HCT116 (cell line): ENCODE results near the gene IGFN1. TPM values are rescaled to one million over a fixed set of nuclear protein-coding genes. Genes with fewer than 3 reads are reported as not detected.

ENCODE experiments used
- ATAC-seq: fragments of 200-7000 bp; cut with Tn5 transposase; 2 replicates; pipeline ENCODE4 v1.9.1; 2020; ENCODE audit warnings: mild to moderate bottlenecking, moderate library complexity
- BruUV-seq: library from RNA; stranded (reverse); fragments of 400-500 nt; replicated peaks from 2 replicates; lab custom pipeline; 2021; lab: Mats Ljungman, UMichigan
- CTCF ChIA-PET: fragments of 300-600 bp; sonication (Branson Sonifier 250); formaldehyde crosslinking; loops from one replicate; lab custom pipeline; 2021; ENCODE audit warnings: antibody characterized with exemption; lab: Charles Lee
- POLR2A ChIA-PET: fragments of 300-600, 350-600 bp; sonication (Branson Sonifier 250); formaldehyde crosslinking; loops from one replicate; lab custom pipeline; 2021; ENCODE audit warnings: antibody characterized with exemption; lab: Charles Lee
- RAD21 ChIA-PET, 2 experiments: fragments of 300-600 bp; sonication (Branson Sonifier 250); formaldehyde crosslinking; loops; one replicate each; lab custom pipeline; 2023; ENCODE audit warnings: low total read pairs in 2 of 2; ENCODE audit not compliant: uncharacterized antibody in 2 of 2, unreplicated experiment in 2 of 2, low non-redundant PET in 1 of 2; lab: Charles Lee
- DNase-seq: peaks from one replicate; pipeline ENCODE4 v3.0.0-alpha.2; 2010; ENCODE audit warnings: low read depth, low spot score
- H2AFZ ChIP-seq: fragments of 200-600 bp; shearing (Covaris generic), sonication (generic); 2 replicates; pipeline ENCODE4 v1.6.1; 2017; ENCODE audit warnings: low read depth, mixed run types, mixed read lengths, antibody characterized with exemption, low read length; ENCODE audit not compliant: poor library complexity, severe bottlenecking
- H3K27ac ChIP-seq: 2 replicates; pipeline ENCODE4 v1.5.1; 2012; ENCODE audit warnings: low read depth, low read length
- H3K27me3 ChIP-seq: fragments of 200-600 bp; sonication (generic); 2 replicates; pipeline ENCODE4 v1.6.1; 2016; ENCODE audit warnings: mixed run types, low read length, mixed read lengths; ENCODE audit not compliant: insufficient read depth
- H3K36me3 ChIP-seq, 2 experiments: fragments of 200-500 bp in 1 of 2; fragments of 200-600 bp in 1 of 2; sonication (Bioruptor generic) in 1 of 2; sonication (generic) in 1 of 2; 2 replicates each; pipeline versions ENCODE4 v1.5.1 to v1.6.1; 2014 to 2016; ENCODE audit warnings: low read length in 2 of 2, inconsistent platforms in 1 of 2, mixed read lengths in 1 of 2, mixed run types in 1 of 2; ENCODE audit not compliant: insufficient read depth in 2 of 2, control insufficient read depth in 1 of 2
- H3K4me1 ChIP-seq, 2 experiments: fragments of 200-600 bp in 1 of 2; sonication (generic) in 1 of 2; 2 replicates each; pipeline versions ENCODE4 v1.5.1 to v1.6.1; 2012 to 2017; ENCODE audit warnings: low read length in 2 of 2, inconsistent platforms in 1 of 2, mild to moderate bottlenecking in 1 of 2, mixed read lengths in 1 of 2, mixed run types in 1 of 2, moderate library complexity in 1 of 2; ENCODE audit not compliant: insufficient read depth in 2 of 2, control insufficient read depth in 1 of 2
- H3K4me2 ChIP-seq: fragments of 200-600 bp; sonication (generic); 2 replicates; pipeline ENCODE4 v1.6.1; 2017; ENCODE audit warnings: mixed run types, low read length, mixed read lengths
- H3K4me3 ChIP-seq, 2 experiments: fragments of 200-600 bp in 1 of 2; sonication (generic) in 1 of 2; replicated peaks in 1 of 2; 2 replicates each; pipeline ENCODE4 v1.5.1; 2011 to 2016; ENCODE audit warnings: low read length in 2 of 2, control low read depth in 1 of 2, low read depth in 1 of 2, mild to moderate bottlenecking in 1 of 2, mixed read lengths in 1 of 2, mixed run types in 1 of 2
- H3K79me2 ChIP-seq: fragments of 200-600 bp; sonication (generic); 2 replicates; pipeline ENCODE4 v1.6.1; 2017; ENCODE audit warnings: mild to moderate bottlenecking, mixed run types, low read length, moderate library complexity, mixed read lengths; ENCODE audit not compliant: insufficient read depth
- H3K9ac ChIP-seq: fragments of 200-600 bp; sonication (generic); 2 replicates; pipeline ENCODE4 v1.6.1; 2016; ENCODE audit warnings: low read length, mixed read lengths
- H3K9me2 ChIP-seq: fragments of 200-600 bp; sonication (generic), shearing (Covaris generic); 2 replicates; pipeline ENCODE4 v1.6.1; 2017; ENCODE audit warnings: mixed run types, mild to moderate bottlenecking, moderate library complexity; ENCODE audit not compliant: insufficient read depth
- H3K9me3 ChIP-seq, 2 experiments: fragments of 200-500 bp in 1 of 2; fragments of 200-600 bp in 1 of 2; sonication (Bioruptor generic) in 1 of 2; sonication (generic) in 1 of 2; 2 replicates each; pipeline ENCODE4 v1.6.1; 2014 to 2017; ENCODE audit warnings: low read length in 2 of 2, mixed read lengths in 2 of 2, inconsistent platforms in 1 of 2, low read depth in 1 of 2, mild to moderate bottlenecking in 1 of 2, mixed run types in 1 of 2, moderate library complexity in 1 of 2; ENCODE audit not compliant: control insufficient read depth in 1 of 2, insufficient read depth in 1 of 2
- H4K20me1 ChIP-seq: fragments of 200-600 bp; sonication (generic), shearing (Covaris generic); 2 replicates; pipeline ENCODE4 v1.6.1; 2017; ENCODE audit warnings: mixed run types, mild to moderate bottlenecking, moderate library complexity; ENCODE audit not compliant: insufficient read depth
- CBX3 ChIP-seq: IDR thresholded peaks from 2 replicates; pipeline ENCODE4 v1.6.1; 2012; ENCODE audit warnings: low read depth
- CEBPB ChIP-seq: IDR thresholded peaks from 2 replicates; pipeline ENCODE4 v1.6.1; 2012; ENCODE audit warnings: low read depth
- EGR1 ChIP-seq: IDR thresholded peaks from 2 replicates; pipeline ENCODE4 v1.6.1; 2012; ENCODE audit warnings: low read depth
- ELF1 ChIP-seq: IDR thresholded peaks from 2 replicates; pipeline ENCODE4 v1.6.1; 2012; ENCODE audit warnings: low read depth, borderline replicate concordance
- EZH2 ChIP-seq: fragments of 200-600 bp; sonication (generic); IDR thresholded peaks from 2 replicates; pipeline ENCODE4 v1.6.1; 2017; ENCODE audit warnings: antibody characterized with exemption, mixed run types
- EZH2phosphoT487 ChIP-seq: fragments of 200-600 bp; IDR thresholded peaks from 2 replicates; pipeline ENCODE4 v1.6.1; 2018; ENCODE audit warnings: antibody characterized with exemption, borderline replicate concordance
- FOSL1 ChIP-seq: IDR thresholded peaks from 2 replicates; pipeline ENCODE4 v1.6.1; 2012; ENCODE audit warnings: low read depth
- JUND ChIP-seq: IDR thresholded peaks from 2 replicates; pipeline ENCODE4 v1.6.1; 2012
- MAX ChIP-seq: IDR thresholded peaks from 2 replicates; pipeline ENCODE4 v1.6.1; 2012
- POLR2AphosphoS5 ChIP-seq: IDR thresholded peaks from 2 replicates; pipeline ENCODE4 v1.6.1; 2011; ENCODE audit warnings: mild to moderate bottlenecking, low read depth, low read length, moderate library complexity
- RAD21 ChIP-seq: IDR thresholded peaks from 2 replicates; pipeline ENCODE4 v1.6.1; 2012; ENCODE audit warnings: low read depth, mild to moderate bottlenecking
- SP1 ChIP-seq: IDR thresholded peaks from 2 replicates; pipeline ENCODE4 v1.6.1; 2012; ENCODE audit warnings: low read depth
- SRF ChIP-seq: IDR thresholded peaks from 2 replicates; pipeline ENCODE4 v1.6.1; 2012; ENCODE audit warnings: low read depth
- TCF7L2 ChIP-seq: IDR thresholded peaks from 2 replicates; pipeline ENCODE4 v1.7.0; 2011; ENCODE audit warnings: borderline replicate concordance, inconsistent platforms; ENCODE audit not compliant: insufficient read depth, insufficient read length; ENCODE audit errors: extremely low read depth
- YY1 ChIP-seq: IDR thresholded peaks from 2 replicates; pipeline ENCODE4 v1.6.1; 2011; ENCODE audit warnings: low read length, low read depth, moderate library complexity, mild to moderate bottlenecking; ENCODE audit not compliant: insufficient replicate concordance; ENCODE audit errors: extremely low read depth
- ZBTB33 ChIP-seq: IDR thresholded peaks from 2 replicates; pipeline ENCODE4 v1.6.1; 2011; ENCODE audit warnings: mild to moderate bottlenecking, low read length, moderate library complexity; ENCODE audit not compliant: insufficient replicate concordance; ENCODE audit errors: extremely low read depth
- ZFX ChIP-seq: fragments of 450-650 bp; IDR thresholded peaks from 2 replicates; pipeline ENCODE4 v1.6.1; 2017
- intact Hi-C: fragments of 100-400 bp; cut with micrococcal nuclease; formaldehyde crosslinking; loops from 2 replicates; pipeline ENCODE4 v1.10.0; 2022
- total RNA-seq: library from RNA; stranded (reverse); gene quantifications from one replicate; pipeline ENCODE4 v1.2.1, GENCODE V29; 2021; ENCODE audit not compliant: unreplicated experiment
- TF ChIP-seq, protein P1 (sequence below), 3 experiments: fragments of 200-600 bp in 1 of 3; sonication (generic) in 1 of 3; IDR thresholded peaks in 2 of 3; conservative IDR thresholded peaks in 1 of 3; 2 replicates each; pipeline ENCODE4 v1.5.1; 2012 to 2017; ENCODE audit warnings: low read depth in 2 of 3, low read length in 2 of 3, antibody characterized with exemption in 1 of 3, borderline replicate concordance in 1 of 3, control low read depth in 1 of 3, mild to moderate bottlenecking in 1 of 3, mixed read lengths in 1 of 3, mixed run types in 1 of 3, moderate library complexity in 1 of 3; ENCODE audit not compliant: insufficient read depth in 1 of 3
- TF ChIP-seq, protein P2 (sequence below): IDR thresholded peaks from 2 replicates; pipeline ENCODE4 v1.6.1; 2012; ENCODE audit warnings: low read depth

The IGFN1 gene
- total RNA-seq, 1 experiment from 2014 or later: not detected

DNA sequence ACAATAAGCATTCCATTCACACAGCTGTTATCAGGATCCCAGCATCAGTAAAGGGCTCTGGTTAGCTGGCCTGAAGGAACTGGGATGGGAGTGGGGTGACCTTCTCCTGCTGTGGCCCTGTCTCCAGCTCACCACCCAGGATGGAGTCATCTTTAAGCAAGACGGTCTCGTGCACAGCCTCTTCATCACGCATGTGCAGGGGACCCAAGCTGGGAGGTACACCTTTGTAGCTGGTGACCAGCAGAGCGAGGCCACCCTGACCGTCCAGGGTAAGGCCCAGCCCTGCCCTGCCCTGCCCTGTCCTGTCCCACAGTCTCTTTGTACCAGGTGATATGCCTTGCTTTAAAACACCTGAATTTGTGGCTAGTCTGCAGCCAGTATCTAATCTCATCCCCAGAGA is 24.3 kb downstream of the IGFN1 start:
- DNase-seq: no peak
- peak; percentile 18; the same call in 1 of the 2 replicates for ATAC-seq
- TF ChIP-seq JUND (no peak), ZFX (no peak), EZH2 (no peak), CBX3 (no peak), ZBTB33 (no peak), MAX (no peak), SRF (no peak), FOSL1 (no peak), RAD21 (no peak), POLR2AphosphoS5 (no peak), EGR1 (no peak), SP1 (no peak), EZH2phosphoT487 (no peak), CEBPB (no peak), TCF7L2 (no peak), YY1 (no peak), ELF1 (no peak)
- TF ChIP-seq, protein P1, sequence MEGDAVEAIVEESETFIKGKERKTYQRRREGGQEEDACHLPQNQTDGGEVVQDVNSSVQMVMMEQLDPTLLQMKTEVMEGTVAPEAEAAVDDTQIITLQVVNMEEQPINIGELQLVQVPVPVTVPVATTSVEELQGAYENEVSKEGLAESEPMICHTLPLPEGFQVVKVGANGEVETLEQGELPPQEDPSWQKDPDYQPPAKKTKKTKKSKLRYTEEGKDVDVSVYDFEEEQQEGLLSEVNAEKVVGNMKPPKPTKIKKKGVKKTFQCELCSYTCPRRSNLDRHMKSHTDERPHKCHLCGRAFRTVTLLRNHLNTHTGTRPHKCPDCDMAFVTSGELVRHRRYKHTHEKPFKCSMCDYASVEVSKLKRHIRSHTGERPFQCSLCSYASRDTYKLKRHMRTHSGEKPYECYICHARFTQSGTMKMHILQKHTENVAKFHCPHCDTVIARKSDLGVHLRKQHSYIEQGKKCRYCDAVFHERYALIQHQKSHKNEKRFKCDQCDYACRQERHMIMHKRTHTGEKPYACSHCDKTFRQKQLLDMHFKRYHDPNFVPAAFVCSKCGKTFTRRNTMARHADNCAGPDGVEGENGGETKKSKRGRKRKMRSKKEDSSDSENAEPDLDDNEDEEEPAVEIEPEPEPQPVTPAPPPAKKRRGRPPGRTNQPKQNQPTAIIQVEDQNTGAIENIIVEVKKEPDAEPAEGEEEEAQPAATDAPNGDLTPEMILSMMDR (IDR thresholded peaks at IDR 0.05 in 2 of 3, conservative IDR thresholded peaks at IDR 0.05 in 1 of 3; ENCODE audit: borderline replicate concordance in 1 of 3, insufficient read depth in 1 of 3, low read depth in 2 of 3, low read length in 2 of 3): no peak
- TF ChIP-seq, protein P2, sequence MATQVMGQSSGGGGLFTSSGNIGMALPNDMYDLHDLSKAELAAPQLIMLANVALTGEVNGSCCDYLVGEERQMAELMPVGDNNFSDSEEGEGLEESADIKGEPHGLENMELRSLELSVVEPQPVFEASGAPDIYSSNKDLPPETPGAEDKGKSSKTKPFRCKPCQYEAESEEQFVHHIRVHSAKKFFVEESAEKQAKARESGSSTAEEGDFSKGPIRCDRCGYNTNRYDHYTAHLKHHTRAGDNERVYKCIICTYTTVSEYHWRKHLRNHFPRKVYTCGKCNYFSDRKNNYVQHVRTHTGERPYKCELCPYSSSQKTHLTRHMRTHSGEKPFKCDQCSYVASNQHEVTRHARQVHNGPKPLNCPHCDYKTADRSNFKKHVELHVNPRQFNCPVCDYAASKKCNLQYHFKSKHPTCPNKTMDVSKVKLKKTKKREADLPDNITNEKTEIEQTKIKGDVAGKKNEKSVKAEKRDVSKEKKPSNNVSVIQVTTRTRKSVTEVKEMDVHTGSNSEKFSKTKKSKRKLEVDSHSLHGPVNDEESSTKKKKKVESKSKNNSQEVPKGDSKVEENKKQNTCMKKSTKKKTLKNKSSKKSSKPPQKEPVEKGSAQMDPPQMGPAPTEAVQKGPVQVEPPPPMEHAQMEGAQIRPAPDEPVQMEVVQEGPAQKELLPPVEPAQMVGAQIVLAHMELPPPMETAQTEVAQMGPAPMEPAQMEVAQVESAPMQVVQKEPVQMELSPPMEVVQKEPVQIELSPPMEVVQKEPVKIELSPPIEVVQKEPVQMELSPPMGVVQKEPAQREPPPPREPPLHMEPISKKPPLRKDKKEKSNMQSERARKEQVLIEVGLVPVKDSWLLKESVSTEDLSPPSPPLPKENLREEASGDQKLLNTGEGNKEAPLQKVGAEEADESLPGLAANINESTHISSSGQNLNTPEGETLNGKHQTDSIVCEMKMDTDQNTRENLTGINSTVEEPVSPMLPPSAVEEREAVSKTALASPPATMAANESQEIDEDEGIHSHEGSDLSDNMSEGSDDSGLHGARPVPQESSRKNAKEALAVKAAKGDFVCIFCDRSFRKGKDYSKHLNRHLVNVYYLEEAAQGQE: no peak
- ChIA-PET CTCF (interaction anchor here (0.7 to 1.4 kb wide), 3 partner anchors 8 to 147 kb away, joined by 3 read pairs; partner anchors contain the start of gene ASCL5), POLR2A (no interaction called here), RAD21 (no interaction called here)
- Histone ChIP-seq H3K27me3 (peaks cover 8% of the 10 kb centered on the region; the same call in 1 of the 2 replicates), H4K20me1 (no peaks in the 10 kb centered on the region), H3K4me1 (no peaks in the 10 kb centered on the region), H3K79me2 (no peaks in the 10 kb centered on the region), H3K9me3 (no peaks in the 10 kb centered on the region), H3K4me3 (no peak overlapping the region), H3K4me2 (no peak overlapping the region), H3K27ac (no peak overlapping the region), H3K36me3 (no peaks in the 10 kb centered on the region), H3K9ac (no peak overlapping the region), H3K9me2 (no peaks in the 10 kb centered on the region), H2AFZ (no peak overlapping the region)
- no TSS peak for BruUV-seq
- intact Hi-C loops: no loop called here
